Lower leg skin (tissue), 4 donors: ENCODE data around the gene NUDT22. TPM values are rescaled to one million over a fixed set of nuclear protein-coding genes. Genes with fewer than 3 reads are reported as not detected.
A peak's percentile ranks its signal among the peaks of the same experiment; 100 is the strongest.

Source experiments
- DNase-seq, 2 donors: peaks; one replicate each; pipeline ENCODE4 v3.0.0-alpha.2; 2019; ENCODE audit warnings: low spot score in 2 of 2
- H3K4me3 ChIP-seq: fragments of 200-600 bp; sonication (generic); 2 replicates; pipeline ENCODE4 v1.5.1; 2017; ENCODE audit warnings: mild to moderate bottlenecking, low read depth; ENCODE audit not compliant: poor library complexity, severe bottlenecking
- POLR2A ChIP-seq, 2 donors: fragments of 450-650 bp; IDR thresholded peaks; one replicate each; pipeline ENCODE4 v1.6.1; 2016 to 2017; ENCODE audit warnings: antibody characterized with exemption in 2 of 2, mild to moderate bottlenecking in 1 of 2, moderate library complexity in 1 of 2
- whole genome bisulfite sequencing, 2 donors: methylation state at CpG; one replicate each; pipeline ENCODE4 v1.1.5; 2018; 5-methylcytosine and 5-hydroxymethylcytosine counted together
- intact Hi-C: fragments of 100-400 bp; cut with DNase I; formaldehyde crosslinking; loops from one replicate; pipeline ENCODE4 v1.15.0; 2023; ENCODE audit warnings: low total_unique reads
- total RNA-seq, 4 donors: library from RNA; depleted of rRNA; stranded (reverse); fragments of >200 nt; gene quantifications; one replicate each; pipeline ENCODE4 v1.1.0, GENCODE V29; 2016
- TF ChIP-seq, protein P1 (sequence below), 3 donors: fragments of 450-650 bp; IDR thresholded peaks; one replicate each; pipeline ENCODE4 v1.5.1; 2016; ENCODE audit warnings: antibody characterized with exemption in 3 of 3, mild to moderate bottlenecking in 3 of 3, moderate library complexity in 2 of 3

NUDT22 gene
- total RNA-seq, 4 donors from 2014 or later = 44.7 to 75.6 (median 68.3) TPM

DNA sequence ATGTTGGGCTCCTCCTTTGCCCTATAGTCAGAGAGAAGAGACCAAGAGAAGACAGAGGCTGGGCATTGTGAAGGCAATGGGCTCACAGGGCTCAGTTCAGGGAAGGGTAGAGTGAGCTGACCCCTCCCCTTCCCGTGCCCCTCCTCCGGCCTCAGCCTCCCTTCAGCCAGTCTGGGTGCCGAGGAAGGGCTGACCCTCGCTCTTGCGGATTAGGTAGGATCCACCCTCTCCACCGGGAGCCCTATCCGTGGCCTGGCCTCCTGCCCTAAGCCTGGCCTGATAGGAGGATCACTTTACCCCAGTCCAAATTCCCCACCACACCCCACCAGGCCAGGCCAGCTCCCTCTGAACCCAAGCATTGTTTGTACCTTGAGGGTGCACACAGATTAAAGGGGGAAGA, 22.5 kb downstream of the NUDT22 start:
- no peak overlapping the region for H3K4me3 ChIP-seq
- intact Hi-C loops = no loop called here
- TF ChIP-seq POLR2A (IDR thresholded peaks at IDR 0.05) = no peak
- TF ChIP-seq, protein P1, sequence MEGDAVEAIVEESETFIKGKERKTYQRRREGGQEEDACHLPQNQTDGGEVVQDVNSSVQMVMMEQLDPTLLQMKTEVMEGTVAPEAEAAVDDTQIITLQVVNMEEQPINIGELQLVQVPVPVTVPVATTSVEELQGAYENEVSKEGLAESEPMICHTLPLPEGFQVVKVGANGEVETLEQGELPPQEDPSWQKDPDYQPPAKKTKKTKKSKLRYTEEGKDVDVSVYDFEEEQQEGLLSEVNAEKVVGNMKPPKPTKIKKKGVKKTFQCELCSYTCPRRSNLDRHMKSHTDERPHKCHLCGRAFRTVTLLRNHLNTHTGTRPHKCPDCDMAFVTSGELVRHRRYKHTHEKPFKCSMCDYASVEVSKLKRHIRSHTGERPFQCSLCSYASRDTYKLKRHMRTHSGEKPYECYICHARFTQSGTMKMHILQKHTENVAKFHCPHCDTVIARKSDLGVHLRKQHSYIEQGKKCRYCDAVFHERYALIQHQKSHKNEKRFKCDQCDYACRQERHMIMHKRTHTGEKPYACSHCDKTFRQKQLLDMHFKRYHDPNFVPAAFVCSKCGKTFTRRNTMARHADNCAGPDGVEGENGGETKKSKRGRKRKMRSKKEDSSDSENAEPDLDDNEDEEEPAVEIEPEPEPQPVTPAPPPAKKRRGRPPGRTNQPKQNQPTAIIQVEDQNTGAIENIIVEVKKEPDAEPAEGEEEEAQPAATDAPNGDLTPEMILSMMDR (IDR thresholded peaks at IDR 0.05) = no peak
- DNase-seq = no peak
- WGBS, 2 donors = 56 to 84% methylated on average over 6 to 7 of the region's 7 CpGs

DNA sequence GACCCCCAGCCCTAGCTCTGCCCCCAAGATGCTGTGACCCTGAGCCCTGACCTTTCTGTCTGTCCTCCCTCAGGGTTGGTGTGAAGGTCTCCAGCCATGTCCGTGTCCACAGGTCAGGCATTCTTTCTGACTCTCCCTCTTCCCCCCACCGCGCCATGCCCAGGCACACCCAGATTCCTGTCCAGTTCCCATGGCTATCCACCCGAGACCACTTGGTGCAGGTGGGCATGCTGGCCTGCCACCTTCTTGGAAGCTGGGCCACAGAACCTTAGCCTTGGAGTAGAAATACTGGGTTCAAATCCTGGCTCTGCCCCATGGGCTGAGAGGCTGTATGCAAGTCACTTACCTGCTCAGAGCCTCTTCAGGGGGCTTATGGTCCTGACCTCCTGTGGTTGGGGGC, 23.0 kb downstream of the NUDT22 start:
- WGBS, 2 donors = 92 to 97% methylated on average over 4 of the region's 4 CpGs
- no peak overlapping the region for H3K4me3 ChIP-seq
- DNase-seq = no peak
- TF ChIP-seq, protein P1 (IDR thresholded peaks at IDR 0.05) = no peak
- no peak for TF ChIP-seq POLR2A (IDR thresholded peaks at IDR 0.05)
- intact Hi-C loops = no loop called here

GRCh38 chr11:64249563-64250414, 23.7 kb downstream of the NUDT22 start:
- DNase-seq = no peak
- intact Hi-C loops = no loop called here
- TF ChIP-seq, protein P1 (IDR thresholded peaks at IDR 0.05) = no peak
- TF ChIP-seq POLR2A (IDR thresholded peaks at IDR 0.05) = no peak
- 86 to 91% methylated on average over 8 of the region's 8 CpGs for WGBS, 2 donors
- no peak overlapping the region for H3K4me3 ChIP-seq

DNA sequence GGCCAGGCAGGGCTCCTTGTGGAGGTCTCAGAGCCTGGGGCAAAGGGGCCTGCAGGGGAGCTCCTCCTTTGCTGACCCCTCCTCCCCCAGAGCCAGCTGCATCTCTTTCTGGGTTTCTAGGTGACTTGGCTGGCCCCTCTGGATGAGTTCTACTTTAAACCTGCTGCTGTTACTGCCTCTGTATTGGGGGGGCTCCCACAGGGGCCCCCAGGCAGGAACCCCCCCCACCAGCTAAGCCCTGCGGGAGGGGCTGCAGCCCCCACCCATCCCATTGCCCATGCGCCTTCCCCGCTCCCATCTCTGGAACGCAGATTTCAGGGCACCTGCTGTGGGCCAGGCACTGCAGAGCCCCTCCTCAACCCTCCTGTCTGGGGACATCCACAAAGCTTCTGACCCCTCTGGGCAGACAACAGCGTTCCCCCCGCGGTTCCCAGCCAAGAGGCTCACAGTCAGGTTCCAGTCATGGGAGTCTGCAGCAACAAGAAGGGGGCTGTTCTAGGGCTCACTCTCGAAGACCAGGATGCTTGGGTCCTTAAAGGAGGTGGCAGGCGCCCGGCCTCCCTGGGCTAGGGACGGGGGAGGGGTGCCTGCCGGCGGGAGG, 24.4 kb downstream of the NUDT22 start:
- intact Hi-C loops = no loop called here
- no peak overlapping the region for H3K4me3 ChIP-seq
- WGBS, 2 donors = 19% methylated on average over 11 to 12 of the region's 13 CpGs
- no peak for DNase-seq
- no peak for TF ChIP-seq POLR2A (IDR thresholded peaks at IDR 0.05)
- TF ChIP-seq, protein P1 (IDR thresholded peaks at IDR 0.05) = no peak

GRCh38 chr11:64251016-64251752, 25.1 kb downstream of the NUDT22 start, which contains the start of gene PLCB3:
PLCB3 (plus strand) TSS chr11:64251530; CDS start chr11:64251650, 120 bp downstream.
- 0 to 1% methylated on average over 20 to 57 of the region's 75 CpGs for WGBS, 2 donors
- intact Hi-C loops = no loop called here
- no peak for DNase-seq
- peak within 1 kb of the TSS; percentile 55 for H3K4me3 ChIP-seq
- TF ChIP-seq, protein P1 (IDR thresholded peaks at IDR 0.05) = peak in 1 of 3 donors; percentile 28
- TF ChIP-seq POLR2A (IDR thresholded peaks at IDR 0.05) = no peak
